DMS 273 treated with DMSO at 0.1 percent for 48 hours (cell line): ENCODE data around the gene SOBP.

ENCODE experiments used
- DNase-seq: peaks from one replicate; lab custom pipeline; 2025; lab: John Stamatoyannopoulos, UW

The SOBP gene

GRCh38 chr6:107589199-107589598, 99.3 kb downstream of the SOBP start:
- no peak for DNase-seq

- DNase-seq: no peak
Measured at GRCh38 chr6:107589934-107590333, 100.0 kb downstream of the SOBP start.

- DNase-seq: no peak
Measured at GRCh38 chr6:107590378-107590777, 100.5 kb downstream of the SOBP start.

- no peak for DNase-seq
Measured at GRCh38 chr6:107591346-107591745, 101.4 kb downstream of the SOBP start.

- no peak for DNase-seq
Measured at GRCh38 chr6:107592806-107593205, 102.9 kb downstream of the SOBP start.

- no peak for DNase-seq
Measured at GRCh38 chr6:107594736-107595135, 104.8 kb downstream of the SOBP start.

GRCh38 chr6:107598091-107598490, 108.2 kb downstream of the SOBP start:
- DNase-seq: no peak

GRCh38 chr6:107599043-107599442, 109.1 kb downstream of the SOBP start:
- DNase-seq: no peak

- no peak for DNase-seq
Measured at GRCh38 chr6:107600121-107600520, 110.2 kb downstream of the SOBP start.

- no peak for DNase-seq
Measured at GRCh38 chr6:107600936-107601335, 111.0 kb downstream of the SOBP start.

GRCh38 chr6:107601406-107601805, 111.5 kb downstream of the SOBP start:
- DNase-seq: no peak

- DNase-seq: no peak
Measured at GRCh38 chr6:107602321-107603005, 112.5 kb downstream of the SOBP start.

GRCh38 chr6:107603006-107603370, 113.1 kb downstream of the SOBP start:
- no peak for DNase-seq

GRCh38 chr6:107604549-107604948, 114.6 kb downstream of the SOBP start:
- DNase-seq: no peak

GRCh38 chr6:107606407-107606806, 116.5 kb downstream of the SOBP start:
- no peak for DNase-seq

- no peak for DNase-seq
Measured at GRCh38 chr6:107607116-107607515, 117.2 kb downstream of the SOBP start.

GRCh38 chr6:107611094-107611810, 121.3 kb downstream of the SOBP start:
- no peak for DNase-seq

GRCh38 chr6:107612762-107613415, 123.0 kb downstream of the SOBP start:
- DNase-seq: no peak

GRCh38 chr6:107613651-107614379, 123.9 kb downstream of the SOBP start:
- no peak for DNase-seq

GRCh38 chr6:107614828-107615227, 124.9 kb downstream of the SOBP start:
- DNase-seq: no peak

GRCh38 chr6:107616775-107617174, 126.9 kb downstream of the SOBP start:
- DNase-seq: no peak

GRCh38 chr6:107617341-107617932, 127.5 kb downstream of the SOBP start:
- no peak for DNase-seq
